HCT116 (cell line): ENCODE results near the gene TFEB. TPM values are rescaled to one million over a fixed set of nuclear protein-coding genes. Genes with fewer than 3 reads are reported as not detected.

Experiments used
- ATAC-seq: fragments of 200-7000 bp; cut with Tn5 transposase; 2 replicates; pipeline ENCODE4 v1.9.1; 2020; ENCODE audit warnings: mild to moderate bottlenecking, moderate library complexity
- BruUV-seq: library from RNA; stranded (reverse); fragments of 400-500 nt; replicated peaks from 2 replicates; lab custom pipeline; 2021; lab: Mats Ljungman, UMichigan
- CTCF ChIA-PET: fragments of 300-600 bp; sonication (Branson Sonifier 250); formaldehyde crosslinking; loops from one replicate; lab custom pipeline; 2021; ENCODE audit warnings: antibody characterized with exemption; lab: Charles Lee
- POLR2A ChIA-PET: fragments of 300-600, 350-600 bp; sonication (Branson Sonifier 250); formaldehyde crosslinking; loops from one replicate; lab custom pipeline; 2021; ENCODE audit warnings: antibody characterized with exemption; lab: Charles Lee
- RAD21 ChIA-PET, 2 experiments: fragments of 300-600 bp; sonication (Branson Sonifier 250); formaldehyde crosslinking; loops; one replicate each; lab custom pipeline; 2023; ENCODE audit warnings: low total read pairs in 2 of 2; ENCODE audit not compliant: uncharacterized antibody in 2 of 2, unreplicated experiment in 2 of 2, low non-redundant PET in 1 of 2; lab: Charles Lee
- DNase-seq: peaks from one replicate; pipeline ENCODE4 v3.0.0-alpha.2; 2010; ENCODE audit warnings: low read depth, low spot score
- H2AFZ ChIP-seq: fragments of 200-600 bp; shearing (Covaris generic), sonication (generic); 2 replicates; pipeline ENCODE4 v1.6.1; 2017; ENCODE audit warnings: low read depth, mixed run types, mixed read lengths, antibody characterized with exemption, low read length; ENCODE audit not compliant: poor library complexity, severe bottlenecking
- H3K27ac ChIP-seq: 2 replicates; pipeline ENCODE4 v1.5.1; 2012; ENCODE audit warnings: low read depth, low read length
- H3K27me3 ChIP-seq: fragments of 200-600 bp; sonication (generic); 2 replicates; pipeline ENCODE4 v1.6.1; 2016; ENCODE audit warnings: mixed run types, low read length, mixed read lengths; ENCODE audit not compliant: insufficient read depth
- H3K36me3 ChIP-seq, 2 experiments: fragments of 200-500 bp in 1 of 2; fragments of 200-600 bp in 1 of 2; sonication (Bioruptor generic) in 1 of 2; sonication (generic) in 1 of 2; 2 replicates each; pipeline versions ENCODE4 v1.5.1 to v1.6.1; 2014 to 2016; ENCODE audit warnings: low read length in 2 of 2, inconsistent platforms in 1 of 2, mixed read lengths in 1 of 2, mixed run types in 1 of 2; ENCODE audit not compliant: insufficient read depth in 2 of 2, control insufficient read depth in 1 of 2
- H3K4me1 ChIP-seq, 2 experiments: fragments of 200-600 bp in 1 of 2; sonication (generic) in 1 of 2; 2 replicates each; pipeline versions ENCODE4 v1.5.1 to v1.6.1; 2012 to 2017; ENCODE audit warnings: low read length in 2 of 2, inconsistent platforms in 1 of 2, mild to moderate bottlenecking in 1 of 2, mixed read lengths in 1 of 2, mixed run types in 1 of 2, moderate library complexity in 1 of 2; ENCODE audit not compliant: insufficient read depth in 2 of 2, control insufficient read depth in 1 of 2
- H3K4me2 ChIP-seq: fragments of 200-600 bp; sonication (generic); 2 replicates; pipeline ENCODE4 v1.6.1; 2017; ENCODE audit warnings: mixed run types, low read length, mixed read lengths
- H3K4me3 ChIP-seq, 2 experiments: fragments of 200-600 bp in 1 of 2; sonication (generic) in 1 of 2; replicated peaks in 1 of 2; 2 replicates each; pipeline ENCODE4 v1.5.1; 2011 to 2016; ENCODE audit warnings: low read length in 2 of 2, control low read depth in 1 of 2, low read depth in 1 of 2, mild to moderate bottlenecking in 1 of 2, mixed read lengths in 1 of 2, mixed run types in 1 of 2
- H3K79me2 ChIP-seq: fragments of 200-600 bp; sonication (generic); 2 replicates; pipeline ENCODE4 v1.6.1; 2017; ENCODE audit warnings: mild to moderate bottlenecking, mixed run types, low read length, moderate library complexity, mixed read lengths; ENCODE audit not compliant: insufficient read depth
- H3K9ac ChIP-seq: fragments of 200-600 bp; sonication (generic); 2 replicates; pipeline ENCODE4 v1.6.1; 2016; ENCODE audit warnings: low read length, mixed read lengths
- H3K9me2 ChIP-seq: fragments of 200-600 bp; sonication (generic), shearing (Covaris generic); 2 replicates; pipeline ENCODE4 v1.6.1; 2017; ENCODE audit warnings: mixed run types, mild to moderate bottlenecking, moderate library complexity; ENCODE audit not compliant: insufficient read depth
- H3K9me3 ChIP-seq, 2 experiments: fragments of 200-500 bp in 1 of 2; fragments of 200-600 bp in 1 of 2; sonication (Bioruptor generic) in 1 of 2; sonication (generic) in 1 of 2; 2 replicates each; pipeline ENCODE4 v1.6.1; 2014 to 2017; ENCODE audit warnings: low read length in 2 of 2, mixed read lengths in 2 of 2, inconsistent platforms in 1 of 2, low read depth in 1 of 2, mild to moderate bottlenecking in 1 of 2, mixed run types in 1 of 2, moderate library complexity in 1 of 2; ENCODE audit not compliant: control insufficient read depth in 1 of 2, insufficient read depth in 1 of 2
- H4K20me1 ChIP-seq: fragments of 200-600 bp; sonication (generic), shearing (Covaris generic); 2 replicates; pipeline ENCODE4 v1.6.1; 2017; ENCODE audit warnings: mixed run types, mild to moderate bottlenecking, moderate library complexity; ENCODE audit not compliant: insufficient read depth
- CBX3 ChIP-seq: IDR thresholded peaks from 2 replicates; pipeline ENCODE4 v1.6.1; 2012; ENCODE audit warnings: low read depth
- EGR1 ChIP-seq: IDR thresholded peaks from 2 replicates; pipeline ENCODE4 v1.6.1; 2012; ENCODE audit warnings: low read depth
- ELF1 ChIP-seq: IDR thresholded peaks from 2 replicates; pipeline ENCODE4 v1.6.1; 2012; ENCODE audit warnings: low read depth, borderline replicate concordance
- EZH2 ChIP-seq: fragments of 200-600 bp; sonication (generic); IDR thresholded peaks from 2 replicates; pipeline ENCODE4 v1.6.1; 2017; ENCODE audit warnings: antibody characterized with exemption, mixed run types
- EZH2phosphoT487 ChIP-seq: fragments of 200-600 bp; IDR thresholded peaks from 2 replicates; pipeline ENCODE4 v1.6.1; 2018; ENCODE audit warnings: antibody characterized with exemption, borderline replicate concordance
- JUND ChIP-seq: IDR thresholded peaks from 2 replicates; pipeline ENCODE4 v1.6.1; 2012
- POLR2AphosphoS5 ChIP-seq: IDR thresholded peaks from 2 replicates; pipeline ENCODE4 v1.6.1; 2011; ENCODE audit warnings: mild to moderate bottlenecking, low read depth, low read length, moderate library complexity
- SIN3A ChIP-seq: IDR thresholded peaks from 2 replicates; pipeline ENCODE4 v1.6.1; 2012; ENCODE audit warnings: low read depth
- SRF ChIP-seq: IDR thresholded peaks from 2 replicates; pipeline ENCODE4 v1.6.1; 2012; ENCODE audit warnings: low read depth
- TCF7L2 ChIP-seq: IDR thresholded peaks from 2 replicates; pipeline ENCODE4 v1.7.0; 2011; ENCODE audit warnings: borderline replicate concordance, inconsistent platforms; ENCODE audit not compliant: insufficient read depth, insufficient read length; ENCODE audit errors: extremely low read depth
- YY1 ChIP-seq: IDR thresholded peaks from 2 replicates; pipeline ENCODE4 v1.6.1; 2011; ENCODE audit warnings: low read length, low read depth, moderate library complexity, mild to moderate bottlenecking; ENCODE audit not compliant: insufficient replicate concordance; ENCODE audit errors: extremely low read depth
- ZFX ChIP-seq: fragments of 450-650 bp; IDR thresholded peaks from 2 replicates; pipeline ENCODE4 v1.6.1; 2017
- intact Hi-C: fragments of 100-400 bp; cut with micrococcal nuclease; formaldehyde crosslinking; loops from 2 replicates; pipeline ENCODE4 v1.10.0; 2022
- total RNA-seq: library from RNA; stranded (reverse); gene quantifications from one replicate; pipeline ENCODE4 v1.2.1, GENCODE V29; 2021; ENCODE audit not compliant: unreplicated experiment
- TF ChIP-seq, protein P1 (sequence below): IDR thresholded peaks from 2 replicates; pipeline ENCODE4 v1.6.1; 2012; ENCODE audit warnings: low read depth
- TF ChIP-seq, protein P2 (sequence below), 3 experiments: fragments of 200-600 bp in 1 of 3; sonication (generic) in 1 of 3; IDR thresholded peaks in 2 of 3; conservative IDR thresholded peaks in 1 of 3; 2 replicates each; pipeline ENCODE4 v1.5.1; 2012 to 2017; ENCODE audit warnings: low read depth in 2 of 3, low read length in 2 of 3, antibody characterized with exemption in 1 of 3, borderline replicate concordance in 1 of 3, control low read depth in 1 of 3, mild to moderate bottlenecking in 1 of 3, mixed read lengths in 1 of 3, mixed run types in 1 of 3, moderate library complexity in 1 of 3; ENCODE audit not compliant: insufficient read depth in 1 of 3

The TFEB gene
- total RNA-seq, 1 experiment from 2014 or later, result 4.8 TPM

DNA sequence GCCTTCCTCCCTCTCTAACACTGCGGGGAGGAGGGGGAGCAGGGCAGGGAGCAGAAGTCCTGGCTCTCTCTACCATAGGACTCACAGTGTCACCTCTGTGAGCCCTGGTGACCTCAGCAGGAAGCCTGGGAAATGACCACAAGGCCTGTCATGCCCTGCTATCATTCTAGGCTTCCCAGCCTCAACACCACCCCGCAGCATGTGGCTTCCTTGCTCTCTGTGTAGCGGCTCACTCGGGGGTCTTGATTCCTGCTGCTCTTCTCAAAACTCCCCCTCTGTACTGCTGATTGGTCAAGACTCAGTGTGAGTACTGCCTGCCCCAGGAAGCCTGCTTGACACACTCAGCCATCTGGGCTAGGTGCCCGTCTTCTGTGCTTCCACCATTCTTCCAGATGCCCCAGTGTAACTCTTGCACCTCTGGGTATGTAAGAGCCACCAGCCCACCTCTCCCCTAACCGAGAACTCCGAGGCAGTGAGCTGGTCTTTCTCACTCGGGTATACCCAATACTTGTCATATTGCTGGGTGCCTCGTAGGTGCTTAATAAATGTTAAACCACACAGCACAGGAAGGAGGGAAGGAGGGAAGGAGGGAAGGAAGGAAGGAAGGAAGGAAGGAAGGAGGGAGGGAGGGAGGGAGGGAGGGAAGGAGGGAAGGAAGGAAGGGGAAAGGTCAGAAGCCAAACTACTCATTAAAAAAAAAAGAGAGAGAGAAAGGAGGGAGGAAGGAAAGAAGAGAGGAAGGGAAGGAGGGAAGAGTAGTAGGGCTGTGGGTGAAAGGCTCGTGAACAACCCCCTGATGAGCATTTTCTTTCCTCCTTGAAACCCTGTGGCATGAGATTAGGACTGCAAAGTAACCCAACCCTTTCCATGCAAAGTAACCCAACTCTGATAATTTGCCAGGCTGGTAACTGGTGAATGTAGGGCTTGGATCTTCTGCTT, 92.2 kb downstream of the TFEB start (continued):
- TF ChIP-seq TCF7L2 (no peak), SIN3A (no peak)

DNA sequence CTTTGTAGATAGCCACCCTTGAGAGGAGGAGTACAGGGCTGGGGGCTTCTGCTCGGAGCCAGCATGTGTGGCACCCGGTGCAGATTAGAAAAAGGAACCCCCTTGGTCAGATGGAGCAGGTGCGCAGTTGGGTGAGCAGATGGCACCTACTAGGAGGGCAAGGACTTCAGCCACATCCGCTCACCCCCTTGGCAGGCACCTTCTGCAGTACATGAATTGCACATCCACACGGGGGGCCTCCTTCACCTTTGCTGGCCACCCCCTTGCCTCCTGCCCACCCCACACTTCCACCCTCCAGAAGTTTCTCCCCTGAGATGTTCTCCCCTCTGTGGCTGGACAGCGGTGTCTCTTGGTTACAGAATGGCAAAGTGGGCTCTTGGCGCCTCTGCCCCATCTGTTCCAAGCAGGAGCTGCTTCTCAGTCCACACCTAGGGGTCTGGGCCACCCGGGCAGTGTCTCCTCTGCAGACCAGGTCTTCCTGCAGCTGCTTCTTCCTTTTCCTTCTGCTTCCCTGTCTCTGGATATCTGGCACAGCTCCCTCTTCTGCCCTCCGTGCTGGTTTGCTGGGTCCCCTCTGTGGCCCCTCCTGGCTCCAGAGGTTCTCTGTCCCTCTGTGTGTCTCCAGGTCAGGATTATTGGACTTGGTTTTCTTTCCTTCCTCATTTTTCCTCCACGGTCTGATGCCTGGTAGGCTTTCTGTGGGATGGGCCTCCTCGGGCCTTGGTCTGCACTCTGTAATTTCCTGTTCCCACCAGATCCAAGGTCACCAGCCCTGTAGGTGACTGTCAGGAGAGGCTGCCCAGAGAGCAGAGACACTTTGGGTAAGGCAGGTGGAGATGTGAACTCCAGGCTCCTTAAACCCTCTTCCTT, 93.1 kb downstream of the TFEB start:
- no peak overlapping the region for H2AFZ ChIP-seq
- H3K9me3 ChIP-seq, result no peaks in the 10 kb centered on the region
- ChIA-PET RAD21 (no interaction called here), CTCF (no interaction called here), POLR2A (no interaction called here)
- no peak overlapping the region for H3K27ac ChIP-seq
- peaks cover 11 to 23% of the 10 kb centered on the region in 2 experiments for H3K4me1 ChIP-seq
- no TSS peak for BruUV-seq
- 0 out of 4 replicates have a peak, but pooled peaks cover 3 to 5% of the 10 kb centered on the region in 2 experiments for H3K36me3 ChIP-seq
- peaks cover 8% of the 10 kb centered on the region; the same call in 1 of the 2 replicates for H3K79me2 ChIP-seq
- ATAC-seq, result no peak
- no peaks in the 10 kb centered on the region for H4K20me1 ChIP-seq
- no peak for TF ChIP-seq ZFX
- TF ChIP-seq, protein P1, sequence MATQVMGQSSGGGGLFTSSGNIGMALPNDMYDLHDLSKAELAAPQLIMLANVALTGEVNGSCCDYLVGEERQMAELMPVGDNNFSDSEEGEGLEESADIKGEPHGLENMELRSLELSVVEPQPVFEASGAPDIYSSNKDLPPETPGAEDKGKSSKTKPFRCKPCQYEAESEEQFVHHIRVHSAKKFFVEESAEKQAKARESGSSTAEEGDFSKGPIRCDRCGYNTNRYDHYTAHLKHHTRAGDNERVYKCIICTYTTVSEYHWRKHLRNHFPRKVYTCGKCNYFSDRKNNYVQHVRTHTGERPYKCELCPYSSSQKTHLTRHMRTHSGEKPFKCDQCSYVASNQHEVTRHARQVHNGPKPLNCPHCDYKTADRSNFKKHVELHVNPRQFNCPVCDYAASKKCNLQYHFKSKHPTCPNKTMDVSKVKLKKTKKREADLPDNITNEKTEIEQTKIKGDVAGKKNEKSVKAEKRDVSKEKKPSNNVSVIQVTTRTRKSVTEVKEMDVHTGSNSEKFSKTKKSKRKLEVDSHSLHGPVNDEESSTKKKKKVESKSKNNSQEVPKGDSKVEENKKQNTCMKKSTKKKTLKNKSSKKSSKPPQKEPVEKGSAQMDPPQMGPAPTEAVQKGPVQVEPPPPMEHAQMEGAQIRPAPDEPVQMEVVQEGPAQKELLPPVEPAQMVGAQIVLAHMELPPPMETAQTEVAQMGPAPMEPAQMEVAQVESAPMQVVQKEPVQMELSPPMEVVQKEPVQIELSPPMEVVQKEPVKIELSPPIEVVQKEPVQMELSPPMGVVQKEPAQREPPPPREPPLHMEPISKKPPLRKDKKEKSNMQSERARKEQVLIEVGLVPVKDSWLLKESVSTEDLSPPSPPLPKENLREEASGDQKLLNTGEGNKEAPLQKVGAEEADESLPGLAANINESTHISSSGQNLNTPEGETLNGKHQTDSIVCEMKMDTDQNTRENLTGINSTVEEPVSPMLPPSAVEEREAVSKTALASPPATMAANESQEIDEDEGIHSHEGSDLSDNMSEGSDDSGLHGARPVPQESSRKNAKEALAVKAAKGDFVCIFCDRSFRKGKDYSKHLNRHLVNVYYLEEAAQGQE, result no peak
- TF ChIP-seq, protein P2, sequence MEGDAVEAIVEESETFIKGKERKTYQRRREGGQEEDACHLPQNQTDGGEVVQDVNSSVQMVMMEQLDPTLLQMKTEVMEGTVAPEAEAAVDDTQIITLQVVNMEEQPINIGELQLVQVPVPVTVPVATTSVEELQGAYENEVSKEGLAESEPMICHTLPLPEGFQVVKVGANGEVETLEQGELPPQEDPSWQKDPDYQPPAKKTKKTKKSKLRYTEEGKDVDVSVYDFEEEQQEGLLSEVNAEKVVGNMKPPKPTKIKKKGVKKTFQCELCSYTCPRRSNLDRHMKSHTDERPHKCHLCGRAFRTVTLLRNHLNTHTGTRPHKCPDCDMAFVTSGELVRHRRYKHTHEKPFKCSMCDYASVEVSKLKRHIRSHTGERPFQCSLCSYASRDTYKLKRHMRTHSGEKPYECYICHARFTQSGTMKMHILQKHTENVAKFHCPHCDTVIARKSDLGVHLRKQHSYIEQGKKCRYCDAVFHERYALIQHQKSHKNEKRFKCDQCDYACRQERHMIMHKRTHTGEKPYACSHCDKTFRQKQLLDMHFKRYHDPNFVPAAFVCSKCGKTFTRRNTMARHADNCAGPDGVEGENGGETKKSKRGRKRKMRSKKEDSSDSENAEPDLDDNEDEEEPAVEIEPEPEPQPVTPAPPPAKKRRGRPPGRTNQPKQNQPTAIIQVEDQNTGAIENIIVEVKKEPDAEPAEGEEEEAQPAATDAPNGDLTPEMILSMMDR (IDR thresholded peaks at IDR 0.05 in 2 of 3, conservative IDR thresholded peaks at IDR 0.05 in 1 of 3; ENCODE audit: borderline replicate concordance in 1 of 3, insufficient read depth in 1 of 3, low read depth in 2 of 3, low read length in 2 of 3), result no peak
- no peak for TF ChIP-seq EZH2phosphoT487
- no peak for TF ChIP-seq ELF1
- no peak for TF ChIP-seq SIN3A
- no peak for TF ChIP-seq YY1
- no peak for TF ChIP-seq SRF
- TF ChIP-seq TCF7L2, result no peak
- TF ChIP-seq EZH2, result no peak
- no peak for TF ChIP-seq POLR2AphosphoS5
- no peak for TF ChIP-seq EGR1
- TF ChIP-seq CBX3, result no peak
- TF ChIP-seq JUND, result no peak
- TF ChIP-seq, all 23 proteins: peak for 0
- H3K27me3 ChIP-seq, result no peaks in the 10 kb centered on the region
- no peak overlapping the region for H3K4me2 ChIP-seq
- intact Hi-C loops, result no loop called here
- no peak overlapping the region for H3K4me3 ChIP-seq
- no peak overlapping the region for H3K9ac ChIP-seq
- no peak for DNase-seq
- H3K9me2 ChIP-seq, result no peaks in the 10 kb centered on the region
